ENCODE data around the gene XK.

XK gene

DNA sequence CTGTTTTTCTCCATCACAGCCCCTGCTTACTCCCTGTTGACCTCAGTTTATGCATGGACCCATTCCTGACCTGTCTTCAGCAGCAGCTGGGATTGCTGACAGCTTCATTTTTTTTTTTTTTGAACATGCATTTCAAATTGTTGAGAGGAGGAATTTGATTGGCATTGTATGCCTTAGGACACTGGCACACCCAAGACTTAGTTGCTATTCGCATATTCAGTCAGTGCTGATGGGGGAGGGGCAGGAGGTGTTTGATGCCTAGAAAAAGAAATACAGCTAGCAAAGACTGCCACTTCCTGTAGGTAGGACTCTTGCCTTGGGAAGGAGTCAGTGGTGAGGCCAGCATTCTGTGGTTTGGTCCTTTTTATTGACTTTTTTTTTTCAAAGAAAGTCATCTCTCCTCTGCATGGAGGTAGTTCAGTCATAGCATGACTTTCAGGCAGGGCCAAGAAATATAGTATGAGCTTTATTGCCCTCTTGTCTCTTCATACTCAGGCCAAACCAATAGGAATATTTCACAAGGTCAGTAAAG lies 33.6 kb upstream of the XK start:
- TF ChIP-seq, protein P1, sequence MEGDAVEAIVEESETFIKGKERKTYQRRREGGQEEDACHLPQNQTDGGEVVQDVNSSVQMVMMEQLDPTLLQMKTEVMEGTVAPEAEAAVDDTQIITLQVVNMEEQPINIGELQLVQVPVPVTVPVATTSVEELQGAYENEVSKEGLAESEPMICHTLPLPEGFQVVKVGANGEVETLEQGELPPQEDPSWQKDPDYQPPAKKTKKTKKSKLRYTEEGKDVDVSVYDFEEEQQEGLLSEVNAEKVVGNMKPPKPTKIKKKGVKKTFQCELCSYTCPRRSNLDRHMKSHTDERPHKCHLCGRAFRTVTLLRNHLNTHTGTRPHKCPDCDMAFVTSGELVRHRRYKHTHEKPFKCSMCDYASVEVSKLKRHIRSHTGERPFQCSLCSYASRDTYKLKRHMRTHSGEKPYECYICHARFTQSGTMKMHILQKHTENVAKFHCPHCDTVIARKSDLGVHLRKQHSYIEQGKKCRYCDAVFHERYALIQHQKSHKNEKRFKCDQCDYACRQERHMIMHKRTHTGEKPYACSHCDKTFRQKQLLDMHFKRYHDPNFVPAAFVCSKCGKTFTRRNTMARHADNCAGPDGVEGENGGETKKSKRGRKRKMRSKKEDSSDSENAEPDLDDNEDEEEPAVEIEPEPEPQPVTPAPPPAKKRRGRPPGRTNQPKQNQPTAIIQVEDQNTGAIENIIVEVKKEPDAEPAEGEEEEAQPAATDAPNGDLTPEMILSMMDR (IDR thresholded peaks at IDR 0.05; ENCODE audit: low read length, missing control alignments): no peak
- no peak for DNase-seq (ENCODE audit: low read depth)
- H3K4me3 ChIP-seq (replicated peaks; ENCODE audit: low read depth, low read length): no peak overlapping the region

DNA sequence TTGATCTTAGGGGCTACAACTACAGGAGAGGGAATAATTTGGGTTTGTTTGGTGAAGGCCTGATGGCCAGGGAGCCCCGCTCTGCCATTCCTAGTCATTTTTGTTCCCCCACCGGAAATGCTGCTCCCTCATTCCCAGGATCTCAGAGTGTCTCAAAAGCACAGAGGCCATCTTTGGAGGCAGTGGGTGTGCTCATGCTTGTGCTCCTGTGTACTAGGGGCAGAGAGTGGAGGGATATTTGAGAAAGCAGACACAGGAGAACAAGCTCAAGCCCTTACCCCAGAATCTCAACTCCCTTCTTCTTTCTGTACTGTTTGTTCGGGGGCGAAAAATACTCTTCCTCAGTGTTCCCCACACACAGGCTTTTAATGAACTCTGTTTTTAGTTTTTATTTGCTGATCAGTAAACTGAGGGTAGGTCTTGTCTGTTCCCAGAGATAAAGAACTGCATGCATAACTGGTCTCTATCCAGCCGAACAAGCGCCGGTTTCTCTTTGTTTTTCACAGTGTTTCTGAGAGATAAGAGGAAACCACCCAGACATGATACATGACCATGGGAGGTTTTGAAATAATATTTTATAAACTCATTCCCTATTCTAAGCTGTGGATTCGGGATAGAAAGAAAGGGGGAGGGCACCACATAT lies 32.9 kb upstream of the XK start:
- no peak overlapping the region for H3K4me3 ChIP-seq (replicated peaks; ENCODE audit: low read depth, low read length)
- DNase-seq (ENCODE audit: low read depth): no peak
- TF ChIP-seq, protein P1 (IDR thresholded peaks at IDR 0.05; ENCODE audit: low read length, missing control alignments): no peak

DNA sequence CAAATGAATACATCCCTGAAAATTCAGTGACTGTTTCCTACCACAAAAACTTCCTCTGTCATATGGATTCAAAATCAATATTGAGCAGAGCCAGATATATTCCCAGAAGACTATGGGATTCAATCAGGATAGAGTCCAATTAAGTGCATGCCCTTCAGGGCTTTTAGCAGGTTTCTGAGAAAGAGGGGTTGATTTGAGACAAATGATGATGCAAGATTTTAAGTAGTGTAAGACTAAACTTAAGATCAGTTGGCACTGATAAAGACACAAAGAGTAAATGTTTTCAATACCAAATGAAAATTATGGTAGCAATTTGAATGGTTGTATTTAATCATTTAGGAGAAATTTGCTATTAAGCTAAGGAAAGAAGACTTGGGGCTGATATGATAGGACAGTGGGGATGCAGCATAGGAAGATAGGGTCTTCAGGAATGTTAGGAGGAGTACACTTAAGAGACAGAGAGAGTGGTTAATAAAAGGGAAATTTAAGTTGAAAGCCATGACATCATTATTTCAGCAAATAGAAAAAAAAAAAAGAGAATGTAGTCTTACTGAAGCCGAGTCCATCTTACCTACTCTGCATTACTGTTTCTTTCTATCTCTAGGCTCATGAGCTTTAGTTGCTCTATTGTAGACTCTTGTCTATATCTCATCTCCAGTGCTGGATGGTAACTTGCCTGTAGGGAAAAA lies 32.0 kb upstream of the XK start:
- no peak for DNase-seq (ENCODE audit: low read depth)
- no peak overlapping the region for H3K4me3 ChIP-seq (replicated peaks; ENCODE audit: low read depth, low read length)
- TF ChIP-seq, protein P1 (IDR thresholded peaks at IDR 0.05; ENCODE audit: low read length, missing control alignments): no peak

DNA sequence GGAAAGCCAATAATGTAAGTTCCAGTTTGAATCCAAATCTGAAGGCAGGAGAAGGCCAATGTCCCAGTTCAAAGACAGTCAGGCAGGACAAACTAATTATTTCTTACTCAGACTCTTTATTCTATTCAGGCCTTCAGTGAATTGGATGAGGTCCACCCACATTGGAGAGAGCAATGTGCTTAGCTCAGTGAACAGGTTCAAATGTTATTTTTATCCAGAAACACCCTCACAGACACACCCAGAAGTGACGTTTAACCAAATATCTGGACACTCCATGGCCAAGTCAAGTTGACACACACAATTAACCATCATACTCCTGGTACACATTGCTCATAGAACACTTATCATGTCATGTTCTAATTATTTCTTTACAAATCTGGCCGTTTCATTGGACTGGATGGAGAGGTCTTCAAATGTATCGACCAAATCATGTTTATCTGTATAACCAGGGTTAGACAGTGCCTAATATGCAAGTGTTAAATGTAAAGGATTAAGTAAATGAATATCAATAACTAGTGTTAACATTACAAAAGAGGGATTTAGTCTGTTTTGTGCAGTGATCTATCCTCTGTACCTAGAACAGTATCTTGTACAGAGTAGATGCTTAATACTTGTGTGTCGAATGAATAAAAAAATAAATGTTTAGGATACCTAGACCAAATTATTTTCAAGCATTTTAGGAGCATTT lies 27.1 kb upstream of the XK start:
- TF ChIP-seq, protein P1 (IDR thresholded peaks at IDR 0.05; ENCODE audit: low read length, missing control alignments): no peak
- DNase-seq (ENCODE audit: low read depth): no peak
- no peak overlapping the region for H3K4me3 ChIP-seq (replicated peaks; ENCODE audit: low read depth, low read length)

DNA sequence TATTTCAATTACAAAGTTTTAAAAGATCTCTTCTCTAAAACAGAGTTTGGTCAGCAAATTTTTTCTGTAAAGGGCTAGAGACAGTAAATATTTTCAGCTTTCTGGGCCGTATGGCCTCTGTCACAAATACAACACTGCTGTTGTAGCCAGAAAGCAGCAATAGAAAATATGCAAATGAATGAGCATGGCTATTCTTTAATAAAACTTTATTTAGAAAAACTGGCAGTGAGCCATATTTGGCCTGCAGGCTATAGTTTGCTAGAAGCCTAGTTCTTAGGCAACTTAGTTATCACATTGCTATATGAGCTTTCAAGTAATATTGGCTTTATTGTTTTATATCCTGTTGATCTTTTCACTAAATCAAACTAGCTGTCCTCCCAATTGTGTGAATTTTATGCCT lies 26.5 kb upstream of the XK start:
- TF ChIP-seq, protein P1 (IDR thresholded peaks at IDR 0.05; ENCODE audit: low read length, missing control alignments): no peak
- no peak overlapping the region for H3K4me3 ChIP-seq (replicated peaks; ENCODE audit: low read depth, low read length)
- DNase-seq (ENCODE audit: low read depth): no peak

DNA sequence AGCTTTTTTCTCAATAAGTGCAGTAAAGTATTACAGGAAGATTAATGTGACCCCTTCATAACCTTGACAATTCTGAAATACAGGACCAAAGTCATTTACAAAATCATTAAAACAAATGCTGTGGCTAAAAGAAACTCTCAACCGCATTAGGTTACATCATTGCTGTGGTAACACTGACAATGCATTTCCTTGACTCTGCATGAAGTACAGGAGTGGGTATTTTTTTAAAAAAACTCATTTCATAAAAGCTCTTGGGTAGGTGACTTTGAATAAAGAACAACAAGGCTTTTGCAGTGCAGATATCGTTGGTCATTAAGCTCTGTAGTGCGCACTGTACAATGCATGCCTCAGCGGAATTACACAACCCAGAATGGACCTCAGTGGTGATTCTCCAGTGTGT lies 23.4 kb upstream of the XK start:
- TF ChIP-seq, protein P1 (IDR thresholded peaks at IDR 0.05; ENCODE audit: low read length, missing control alignments): no peak
- H3K4me3 ChIP-seq (replicated peaks; ENCODE audit: low read depth, low read length): no peak overlapping the region
- DNase-seq (ENCODE audit: low read depth): no peak
